HEK293 (cell line): ENCODE data around the gene PI4KB.

ENCODE experiments used
- CTCF ChIP-seq: fragments of 450-650 bp; formaldehyde crosslinking; IDR thresholded peaks from 2 replicates; pipeline ENCODE4 v1.5.1; 2016; ENCODE audit warnings: missing biosample characterization, missing genetic modification characterization
- HIC1 ChIP-seq: fragments of 450-650 bp; formaldehyde crosslinking; IDR thresholded peaks from 2 replicates; pipeline ENCODE4 v1.5.1; 2016; ENCODE audit warnings: missing biosample characterization, missing genetic modification characterization
- SP2 ChIP-seq: fragments of 450-650 bp; formaldehyde crosslinking; IDR thresholded peaks from 2 replicates; pipeline ENCODE4 v1.5.1; 2016; ENCODE audit warnings: missing biosample characterization, missing genetic modification characterization

- TF ChIP-seq HIC1 (tag by site-specific recombination), result no peak
- TF ChIP-seq SP2 (tag by site-specific recombination), result peak; percentile 36
- TF ChIP-seq CTCF (tag by site-specific recombination), result no peak
These were observed at the start of gene PI4KB for GRCh38 chr1:151327223-151327902.
